Measurements from ENCODE around the gene OSBPL8.
"Not testable (repeated sequence)": the region's sequence is repeated elsewhere in the genome, so short reads cannot be mapped to it uniquely, and the experiment has no call there.

OSBPL8 gene

DNA sequence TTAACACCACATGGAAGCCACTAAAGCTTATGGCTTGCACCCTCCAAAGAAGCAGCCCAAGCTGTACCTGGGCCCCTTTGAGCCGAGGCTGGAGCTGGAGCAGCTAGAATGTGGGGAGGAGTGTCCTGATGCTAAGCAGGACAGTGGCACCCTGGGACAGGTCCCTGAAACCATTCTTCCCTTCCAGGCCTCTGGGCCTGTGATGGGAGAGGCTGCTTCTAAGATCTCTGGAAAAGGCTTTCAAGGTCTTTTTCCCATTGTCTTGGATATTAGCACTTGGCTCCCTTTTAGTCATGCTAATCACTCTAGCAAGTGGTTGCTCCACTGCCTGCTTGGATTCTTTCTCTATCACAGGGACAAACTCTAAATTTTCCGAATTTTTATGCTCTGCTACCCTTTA is 40.9 kb downstream of the OSBPL8 start:
- DNase-seq: no peak

DNA sequence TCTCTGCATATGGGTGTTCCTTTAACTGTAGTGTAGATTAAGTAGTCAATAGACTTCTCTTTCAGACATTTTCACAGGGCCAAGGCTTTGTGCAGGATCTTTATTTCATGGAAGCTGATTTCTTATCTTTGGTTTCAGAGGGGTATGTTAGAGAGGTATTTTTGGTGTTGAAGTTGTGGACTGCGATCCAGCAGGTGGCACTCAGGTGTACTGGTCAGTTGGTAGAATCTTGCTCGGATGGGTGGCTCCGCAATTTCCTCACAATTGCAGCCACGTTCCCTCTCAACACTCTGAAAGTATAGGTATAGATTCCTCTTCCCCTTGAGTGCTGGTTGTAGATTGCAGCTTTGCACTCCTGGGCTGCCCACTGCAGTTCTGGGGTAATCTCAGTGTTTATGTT is 44.3 kb downstream of the OSBPL8 start:
- DNase-seq: no peak

DNA sequence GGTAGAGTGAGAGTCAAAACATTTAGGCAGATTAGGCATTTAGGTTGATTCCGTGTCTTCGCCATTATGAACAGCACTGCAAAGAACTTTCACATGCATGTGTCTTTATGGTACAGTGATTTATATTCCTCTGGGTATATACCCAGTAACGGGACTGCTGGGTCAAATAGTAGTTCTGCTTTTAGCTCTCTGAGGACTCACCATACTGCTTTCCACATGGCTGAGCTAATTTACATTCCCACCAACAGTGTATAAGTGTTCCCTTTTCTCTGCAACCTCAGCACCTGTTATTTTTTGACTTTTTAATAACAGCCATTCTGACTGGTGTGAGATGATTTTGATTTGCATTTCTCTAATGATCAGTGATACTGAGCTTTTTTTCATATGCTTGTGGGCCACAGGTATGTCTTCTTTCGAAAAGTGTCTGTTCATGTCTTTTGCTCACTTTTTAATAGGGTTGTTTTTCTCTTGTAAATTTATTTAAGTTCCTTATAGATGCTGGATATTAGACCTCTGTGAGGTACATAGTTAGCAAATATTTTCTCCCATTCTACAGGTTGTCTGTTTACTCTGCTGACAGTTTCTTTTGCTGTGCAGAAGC is 48.4 kb downstream of the OSBPL8 start:
- not testable (repeated sequence) for DNase-seq

DNA sequence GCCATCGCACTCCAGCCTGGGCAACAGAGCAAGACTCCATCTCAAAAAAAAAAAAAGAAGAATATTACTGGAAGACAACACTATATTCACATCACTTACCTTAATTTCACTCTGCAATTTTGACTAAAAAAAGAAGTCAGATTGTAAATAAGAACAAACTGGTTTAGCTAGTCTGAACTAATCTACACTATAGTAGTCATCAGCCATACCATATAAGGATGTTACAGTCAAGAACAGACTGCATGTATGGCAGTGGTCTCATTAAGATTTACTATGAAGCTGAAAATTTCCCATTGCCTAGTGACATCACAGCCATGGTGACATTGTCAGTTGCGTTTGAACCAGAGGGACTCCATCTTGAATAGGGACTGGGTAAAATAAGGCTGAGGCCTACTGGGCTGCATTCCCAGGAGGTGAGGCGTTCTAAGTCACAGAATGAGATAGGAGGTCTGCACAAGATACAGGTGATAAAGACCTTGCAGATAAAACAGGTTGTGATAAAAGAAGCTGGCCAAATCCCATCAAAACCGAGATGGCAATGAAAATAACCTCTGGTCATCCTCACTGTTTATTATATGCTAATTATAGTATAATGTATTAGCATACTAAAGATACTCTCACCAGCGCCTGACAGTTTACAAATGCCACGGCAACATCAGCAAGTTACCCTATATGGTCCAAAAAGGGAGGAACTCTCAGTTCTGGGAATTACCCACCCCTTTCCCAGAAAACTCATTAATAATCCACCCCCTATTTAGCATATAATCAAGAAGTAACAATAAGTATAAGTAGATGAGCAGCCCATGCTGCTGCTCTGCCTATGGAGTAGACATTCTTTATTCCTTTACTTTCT is 51.2 kb downstream of the OSBPL8 start:
- no peak for DNase-seq

DNA sequence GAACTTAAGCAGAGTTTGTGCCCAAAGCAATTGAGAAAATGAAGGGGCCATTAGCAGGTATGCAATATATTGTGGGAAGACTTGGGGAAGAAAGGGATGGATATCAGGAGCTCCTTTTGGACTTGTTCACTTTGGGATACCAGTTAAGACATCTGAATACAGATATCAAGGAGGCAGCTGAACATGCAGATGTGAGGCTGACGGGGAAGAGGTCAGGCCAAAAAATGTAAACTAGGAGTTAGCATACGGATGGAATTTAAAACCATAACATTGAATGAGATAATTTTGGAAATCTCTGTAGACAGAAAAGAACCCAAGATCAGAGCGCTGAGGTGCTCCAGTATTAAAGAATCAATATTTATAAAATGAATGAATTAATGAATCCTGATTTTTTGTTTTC is 53.4 kb downstream of the OSBPL8 start:
- no peak for DNase-seq

DNA sequence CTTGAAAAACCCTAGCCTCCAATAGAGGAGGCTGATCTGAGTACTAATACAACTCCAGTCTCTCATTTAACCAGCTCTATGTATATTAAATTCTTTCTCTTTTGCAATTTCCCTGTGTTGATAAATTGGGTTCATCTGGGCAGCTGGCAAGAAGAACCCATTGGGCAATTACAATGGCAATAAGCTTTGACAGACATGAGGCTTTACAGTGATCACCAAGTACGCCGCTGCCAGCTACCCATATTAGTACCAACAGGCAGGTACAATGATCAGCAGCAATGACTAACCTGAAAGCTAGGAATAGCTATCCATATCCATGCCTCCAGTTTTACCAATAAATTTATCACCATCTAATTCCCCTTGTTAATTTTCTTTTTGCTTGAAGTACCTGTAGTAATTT is 54.5 kb downstream of the OSBPL8 start:
- DNase-seq: no peak

DNA sequence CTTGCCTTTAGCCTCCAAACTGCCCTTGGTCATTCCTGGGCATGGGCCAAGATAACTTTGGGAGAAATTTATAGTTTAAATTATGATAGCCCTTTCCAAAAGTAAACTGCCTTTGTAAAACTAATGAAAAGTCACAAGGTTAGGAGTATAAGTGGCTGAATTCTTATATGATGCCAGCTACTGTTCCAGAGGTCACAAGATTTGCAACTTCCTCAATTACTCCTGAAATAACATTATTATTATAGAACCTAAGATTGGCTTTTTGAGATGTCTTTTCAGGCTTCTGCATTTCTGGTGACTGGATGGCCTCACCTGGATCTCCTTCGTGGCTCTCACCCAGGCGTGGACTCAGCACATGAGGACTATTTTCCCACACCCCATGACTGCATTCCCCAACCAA is 55.0 kb downstream of the OSBPL8 start:
- no peak for DNase-seq

DNA sequence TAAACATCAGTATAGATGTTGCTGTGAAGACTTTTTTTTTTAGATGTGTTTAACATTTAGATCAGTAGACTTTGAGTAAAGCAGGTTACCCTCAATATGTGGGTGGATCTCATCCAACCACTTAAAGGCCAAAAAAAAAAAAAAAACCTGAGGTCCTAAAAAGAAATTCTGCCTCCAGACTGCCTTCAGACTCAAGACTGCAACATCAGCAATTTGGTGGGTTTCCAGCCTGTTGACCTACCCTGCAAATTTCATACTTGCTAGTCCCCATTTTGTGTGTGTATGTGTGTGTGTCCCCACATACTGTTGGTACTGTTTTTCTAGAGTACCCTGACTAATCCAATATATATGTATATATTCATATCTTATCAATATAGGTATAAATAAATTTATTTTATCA is 55.6 kb downstream of the OSBPL8 start:
- DNase-seq: no peak

DNA sequence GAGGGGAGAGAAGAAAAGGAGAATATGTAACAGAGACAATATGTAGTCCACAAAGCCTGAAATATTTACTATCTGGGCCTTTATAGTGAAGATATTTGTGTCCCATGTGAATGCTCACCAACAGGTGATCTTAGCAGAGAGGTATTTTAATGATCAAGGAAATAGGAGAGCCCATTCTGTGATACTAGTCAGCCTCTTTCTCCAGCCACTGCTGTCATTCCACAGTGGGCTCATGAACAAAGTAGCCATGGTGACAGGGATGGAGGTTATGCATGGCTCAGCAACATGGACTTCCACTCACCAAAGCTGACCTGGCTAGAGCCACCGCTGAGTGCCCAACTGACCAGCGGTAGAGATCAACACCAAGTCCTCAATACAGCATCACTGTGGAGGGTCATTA is 58.2 kb downstream of the OSBPL8 start:
- DNase-seq: no peak

DNA sequence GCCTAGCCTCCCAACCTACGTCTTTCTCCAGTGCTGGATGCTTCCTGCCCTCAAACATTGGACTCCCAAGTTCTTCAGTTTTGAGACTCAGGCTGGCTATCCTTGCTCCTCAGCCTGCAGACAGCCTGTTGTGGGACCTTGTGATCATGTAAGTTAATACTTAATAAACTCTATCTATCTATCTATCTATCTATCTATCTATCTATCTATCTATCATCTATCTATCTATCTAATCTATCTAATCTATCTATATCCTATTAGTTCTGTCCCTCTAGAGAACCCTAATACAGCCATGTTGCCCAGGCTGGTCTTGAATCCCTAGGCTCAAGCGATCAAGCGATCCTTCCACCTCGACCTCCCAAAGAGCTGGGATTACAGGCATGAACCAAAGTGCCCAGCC is 60.4 kb downstream of the OSBPL8 start:
- not testable (repeated sequence) for DNase-seq

DNA sequence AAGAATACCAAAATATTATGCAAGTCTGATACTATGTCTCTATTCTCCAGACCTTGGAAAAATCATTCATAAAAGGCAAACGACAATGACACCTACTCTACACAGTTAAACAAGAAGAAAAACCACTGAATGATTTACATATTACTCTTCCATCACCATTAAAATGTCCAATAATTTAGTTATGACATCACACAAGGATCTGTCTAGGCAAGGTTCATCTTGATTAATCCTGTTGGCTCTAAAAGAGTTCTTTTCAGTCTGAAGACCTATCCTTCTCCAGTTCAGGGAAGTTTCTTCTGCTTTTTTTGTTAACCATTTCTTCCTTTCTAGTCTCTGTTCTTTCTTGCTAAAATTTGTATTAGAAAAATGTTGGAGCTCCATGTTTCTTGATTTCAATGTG is 64.0 kb downstream of the OSBPL8 start:
- DNase-seq: no peak

DNA sequence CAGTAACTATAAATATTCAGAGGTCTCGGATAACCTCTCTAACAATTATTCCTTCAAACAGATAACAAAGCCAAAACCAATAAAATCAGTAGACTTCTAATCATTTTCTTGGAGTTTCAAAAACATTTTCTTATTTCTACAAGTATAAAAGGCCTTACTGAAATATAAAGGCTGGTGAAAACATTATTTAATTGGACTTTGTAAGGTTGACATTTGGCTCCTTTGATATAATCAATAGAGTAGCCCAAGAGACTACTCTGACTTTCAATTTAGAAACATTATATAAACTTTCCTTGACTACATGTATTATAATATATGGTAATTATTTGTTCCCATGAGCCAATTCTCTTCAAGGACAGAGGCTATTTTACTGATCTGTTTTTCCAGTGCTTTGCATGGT is 68.3 kb downstream of the OSBPL8 start:
- DNase-seq: no peak

DNA sequence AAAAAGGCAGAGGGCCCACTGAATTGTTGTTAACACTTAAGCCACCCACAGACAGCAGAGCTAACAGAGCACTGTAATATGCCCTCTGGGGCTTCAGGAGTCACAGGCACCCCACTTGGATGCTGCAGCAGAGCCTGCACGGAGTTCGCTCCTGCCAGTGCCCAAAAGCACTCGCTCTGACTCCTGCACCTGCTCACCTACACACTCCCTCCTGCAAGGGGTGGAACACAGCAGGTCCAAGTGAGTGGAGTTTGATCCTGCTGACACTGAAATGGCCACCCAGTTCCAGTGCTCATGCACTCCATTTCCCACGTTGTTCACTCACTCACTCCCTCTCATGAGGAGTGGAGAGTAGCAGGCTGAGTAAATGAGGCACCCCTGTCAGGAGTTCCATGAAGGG is 68.8 kb downstream of the OSBPL8 start:
- no peak for DNase-seq

DNA sequence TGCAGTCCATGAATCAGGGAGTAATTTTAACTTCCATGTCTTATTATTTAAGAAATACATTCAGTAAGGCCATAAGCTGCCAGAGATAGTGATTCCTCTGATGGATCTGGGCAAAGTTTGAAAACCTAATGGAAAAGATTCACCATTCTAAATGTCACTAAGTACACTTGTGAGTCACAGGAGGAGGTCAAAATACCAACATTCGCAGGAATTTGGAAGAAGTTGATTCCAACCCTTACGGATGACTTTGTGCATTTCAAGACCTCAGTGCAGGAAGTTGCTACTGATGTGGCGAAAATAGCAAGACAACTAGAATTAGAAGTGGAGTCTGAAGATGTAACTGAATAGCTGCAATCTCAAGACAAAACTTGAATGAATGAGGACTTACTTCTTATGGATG is 69.8 kb downstream of the OSBPL8 start:
- DNase-seq: no peak

DNA sequence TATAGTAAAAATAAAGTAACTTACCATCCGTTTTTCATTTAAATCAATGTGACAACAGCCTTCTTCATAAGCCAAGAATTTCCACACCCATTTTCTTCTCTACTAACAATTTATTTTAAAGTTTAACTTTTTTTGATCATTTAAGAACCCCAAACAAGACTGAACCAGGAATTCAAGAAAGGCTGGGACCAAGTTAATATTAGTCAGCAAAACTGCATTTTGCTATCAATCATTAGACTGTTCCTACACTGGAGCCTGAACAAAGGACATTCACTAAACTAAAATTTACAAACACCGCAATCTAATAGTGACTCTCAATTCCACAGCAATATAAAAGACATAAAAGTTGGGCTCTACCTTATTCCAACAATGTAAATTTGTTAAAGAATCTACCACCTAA is 73.6 kb downstream of the OSBPL8 start:
- no peak for DNase-seq

DNA sequence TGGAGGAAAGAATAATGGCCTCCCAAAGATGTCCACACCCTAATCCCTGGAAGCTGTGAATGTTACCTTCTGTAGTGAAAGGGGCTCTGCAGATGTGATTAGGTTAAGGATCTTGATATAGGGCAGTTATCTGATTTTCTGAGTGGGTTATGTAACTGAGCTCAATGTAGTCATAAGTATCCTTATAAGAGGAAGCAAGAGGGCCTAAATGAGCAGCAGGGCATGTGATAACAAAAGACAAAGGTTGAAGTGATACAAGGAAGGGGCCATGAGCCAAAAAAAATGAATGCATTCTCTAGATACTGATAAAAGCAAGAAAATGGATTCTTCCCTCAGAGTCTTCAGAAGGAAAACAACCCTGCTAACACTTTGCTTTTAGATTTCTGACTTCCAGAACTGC is 78.8 kb downstream of the OSBPL8 start:
- no peak for DNase-seq

DNA sequence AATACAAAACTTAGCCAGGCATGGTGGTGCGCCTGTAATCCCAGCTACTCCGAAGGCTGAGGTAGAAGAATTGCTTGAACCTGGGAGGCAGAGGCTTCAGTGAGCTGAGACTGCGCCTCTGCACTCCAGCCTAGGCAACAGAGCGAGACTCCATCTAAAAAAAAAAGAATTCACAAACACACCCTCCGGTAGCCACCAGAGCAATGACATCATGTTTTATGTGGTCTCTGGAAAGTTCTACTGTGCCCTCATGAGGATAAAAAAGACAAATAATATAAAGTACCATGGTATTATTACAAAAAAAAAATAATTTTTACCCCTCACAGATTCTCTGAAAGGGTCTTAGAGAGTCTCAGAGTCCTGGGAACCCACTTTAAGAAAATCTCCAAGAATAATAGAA is 81.5 kb downstream of the OSBPL8 start:
- DNase-seq: no peak

DNA sequence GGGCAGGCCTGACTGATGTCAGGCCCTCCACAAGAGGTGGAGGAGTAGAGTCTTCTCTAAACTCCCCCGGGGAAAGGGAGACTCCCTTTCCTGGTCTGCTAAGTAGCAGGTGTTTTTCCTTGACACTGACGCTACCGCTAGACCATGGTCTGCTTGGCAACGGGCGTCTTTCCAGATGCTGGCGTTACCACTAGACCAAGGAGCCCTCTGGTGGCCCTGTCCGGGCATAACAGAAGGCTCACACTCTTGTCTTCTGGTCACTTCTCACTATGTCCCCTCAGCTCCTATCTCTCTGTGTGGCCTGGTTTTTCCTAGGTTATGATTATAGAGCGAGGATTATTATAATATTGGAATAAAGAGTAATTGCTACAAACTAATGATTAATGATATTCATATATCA is 86.7 kb downstream of the OSBPL8 start:
- DNase-seq: not testable (repeated sequence)

DNA sequence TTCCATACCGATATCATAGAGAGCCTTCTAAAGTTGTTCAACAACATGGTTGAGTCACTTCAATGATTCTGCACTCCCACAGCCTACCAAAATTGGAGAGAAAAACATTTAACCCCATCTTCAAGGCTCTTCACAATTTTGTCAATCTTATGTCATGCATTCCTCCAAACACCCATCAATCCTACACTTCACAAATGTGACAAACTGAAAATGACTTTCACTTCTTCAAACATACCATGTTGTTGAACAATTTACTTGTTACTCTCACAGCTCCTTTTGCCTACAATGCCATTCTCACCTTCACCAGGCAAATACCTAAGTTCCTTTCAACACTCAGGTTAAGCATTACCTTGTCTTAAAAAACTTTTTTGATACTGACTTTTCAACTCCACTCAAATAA is 88.0 kb downstream of the OSBPL8 start:
- no peak for DNase-seq

DNA sequence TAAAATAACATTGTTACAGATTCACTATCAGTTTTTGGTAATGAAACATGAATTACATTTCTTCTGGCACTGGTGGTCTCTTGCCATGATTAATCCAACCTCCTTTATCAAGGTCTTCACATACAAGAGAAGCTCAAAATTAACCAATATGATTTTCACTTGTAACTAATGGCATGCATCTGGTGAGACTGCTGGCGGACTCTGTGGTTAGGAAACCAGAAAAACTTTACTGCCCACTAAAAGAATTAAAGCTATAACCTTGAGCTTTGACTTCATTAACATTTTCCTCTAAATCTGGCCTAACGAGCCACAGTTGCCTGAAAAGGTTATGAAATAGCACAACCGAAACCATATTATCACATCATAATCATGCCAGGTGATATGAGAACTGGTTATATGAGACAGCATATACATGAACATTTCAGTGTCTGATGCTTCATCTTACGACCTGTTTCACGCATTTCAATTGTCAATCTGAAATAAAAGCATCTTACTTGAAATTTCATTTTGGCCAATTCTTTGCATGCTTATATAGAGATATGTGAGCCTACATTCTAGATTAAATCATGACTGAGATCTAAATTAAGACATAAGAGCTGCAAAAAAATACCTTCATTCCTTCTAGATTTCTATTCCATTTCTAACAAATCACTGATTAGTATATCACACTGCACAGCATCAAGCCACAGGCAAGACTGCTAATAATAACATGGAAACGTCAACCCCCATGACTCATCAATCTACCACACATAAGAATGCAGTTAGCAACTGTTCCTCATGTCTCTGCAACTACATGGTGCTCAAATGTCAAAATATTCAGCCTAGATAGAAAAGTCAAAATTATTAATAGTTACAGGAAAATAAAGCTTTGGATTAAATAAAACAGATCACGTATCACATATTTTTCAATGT is 89.3 kb downstream of the OSBPL8 start:
- DNase-seq: peak; percentile 59

DNA sequence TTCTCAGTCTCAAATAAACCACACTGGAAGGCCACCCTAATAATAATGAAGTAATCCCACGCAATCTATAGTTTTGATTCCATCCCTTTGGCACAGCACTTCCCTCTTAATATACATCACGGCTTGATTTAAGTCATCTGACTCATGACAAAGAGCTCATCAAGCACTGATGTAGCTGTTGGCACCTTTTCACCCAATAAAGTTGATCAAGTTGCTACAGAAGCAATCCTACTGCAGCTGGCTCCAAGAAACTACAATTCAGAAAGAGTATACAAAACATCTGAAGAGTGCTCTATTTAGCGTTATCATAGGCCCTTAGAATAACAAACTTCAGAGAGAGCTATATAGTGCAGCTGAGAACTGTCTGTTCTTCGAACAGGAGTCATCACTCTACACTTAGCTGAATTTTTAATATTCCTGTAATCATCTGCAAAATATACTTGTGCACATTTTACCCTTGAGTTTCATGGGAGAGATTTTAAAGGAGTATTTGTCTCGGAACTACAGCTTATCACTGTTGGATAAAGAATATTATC is 94.9 kb downstream of the OSBPL8 start:
- no peak for DNase-seq

DNA sequence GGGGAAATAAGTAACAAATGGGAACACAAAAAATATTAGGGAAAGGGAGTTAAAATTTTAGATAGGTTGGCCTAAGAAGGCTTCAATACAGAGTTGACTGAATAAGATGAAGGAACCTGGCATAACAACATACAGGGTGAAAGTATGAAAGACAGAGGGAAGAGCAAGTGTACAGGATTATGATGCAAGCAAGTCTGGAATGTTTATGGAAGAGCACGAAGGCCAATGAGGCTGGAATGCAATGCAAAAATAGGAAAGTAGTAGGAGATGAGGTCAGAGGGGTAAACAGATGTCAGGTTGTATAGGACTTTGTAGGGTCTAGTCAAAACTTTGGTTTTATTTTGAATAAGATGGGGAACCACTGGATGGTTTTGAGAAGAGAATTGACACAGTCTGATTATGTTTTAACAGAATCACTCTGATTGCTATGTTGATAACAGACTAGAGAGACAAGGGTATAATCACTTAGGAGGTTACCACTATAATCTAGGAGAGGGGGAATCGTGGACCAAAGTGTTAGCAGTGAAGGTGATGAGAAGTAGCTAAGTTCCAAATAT is 96.8 kb downstream of the OSBPL8 start:
- no peak for DNase-seq

DNA sequence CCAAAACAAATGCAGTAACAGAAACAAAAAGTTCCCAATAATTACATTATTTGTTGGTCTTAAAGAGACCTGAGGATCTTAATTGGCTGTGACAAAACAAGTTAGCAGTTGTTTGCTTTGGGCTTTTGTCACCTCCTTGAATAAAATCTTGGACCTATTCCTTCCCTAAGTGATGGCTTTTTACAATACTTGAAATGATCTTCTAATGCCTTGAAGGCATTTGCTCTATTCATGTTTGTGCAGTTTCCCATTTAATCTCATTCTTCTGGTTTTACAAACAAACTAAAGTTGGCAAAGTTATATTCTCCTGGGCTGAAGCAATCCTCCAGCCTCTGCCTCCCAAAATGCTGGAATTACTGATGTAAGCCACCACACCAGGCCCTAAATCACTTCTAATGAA is 98.8 kb downstream of the OSBPL8 start:
- DNase-seq: no peak

Data from kidney glomerular epithelial cell (primary cell).